Measurements from ENCODE around the gene ALK.

GRCh38 chr2:29575370-29575890, 346.0 kb downstream of the ALK start:
- TF ChIP-seq ZNF350 (tag by site-specific recombination; IDR thresholded peaks at IDR 0.05), result no peak
- TF ChIP-seq, protein P1, sequence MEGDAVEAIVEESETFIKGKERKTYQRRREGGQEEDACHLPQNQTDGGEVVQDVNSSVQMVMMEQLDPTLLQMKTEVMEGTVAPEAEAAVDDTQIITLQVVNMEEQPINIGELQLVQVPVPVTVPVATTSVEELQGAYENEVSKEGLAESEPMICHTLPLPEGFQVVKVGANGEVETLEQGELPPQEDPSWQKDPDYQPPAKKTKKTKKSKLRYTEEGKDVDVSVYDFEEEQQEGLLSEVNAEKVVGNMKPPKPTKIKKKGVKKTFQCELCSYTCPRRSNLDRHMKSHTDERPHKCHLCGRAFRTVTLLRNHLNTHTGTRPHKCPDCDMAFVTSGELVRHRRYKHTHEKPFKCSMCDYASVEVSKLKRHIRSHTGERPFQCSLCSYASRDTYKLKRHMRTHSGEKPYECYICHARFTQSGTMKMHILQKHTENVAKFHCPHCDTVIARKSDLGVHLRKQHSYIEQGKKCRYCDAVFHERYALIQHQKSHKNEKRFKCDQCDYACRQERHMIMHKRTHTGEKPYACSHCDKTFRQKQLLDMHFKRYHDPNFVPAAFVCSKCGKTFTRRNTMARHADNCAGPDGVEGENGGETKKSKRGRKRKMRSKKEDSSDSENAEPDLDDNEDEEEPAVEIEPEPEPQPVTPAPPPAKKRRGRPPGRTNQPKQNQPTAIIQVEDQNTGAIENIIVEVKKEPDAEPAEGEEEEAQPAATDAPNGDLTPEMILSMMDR (tag by site-specific recombination; IDR thresholded peaks at IDR 0.05), result no peak
- TF ChIP-seq ZNF843 (tag by site-specific recombination; IDR thresholded peaks at IDR 0.05), result no peak
- TF ChIP-seq ZNF548 (tag by site-specific recombination; IDR thresholded peaks at IDR 0.05), result no peak
- TF ChIP-seq, protein P2, sequence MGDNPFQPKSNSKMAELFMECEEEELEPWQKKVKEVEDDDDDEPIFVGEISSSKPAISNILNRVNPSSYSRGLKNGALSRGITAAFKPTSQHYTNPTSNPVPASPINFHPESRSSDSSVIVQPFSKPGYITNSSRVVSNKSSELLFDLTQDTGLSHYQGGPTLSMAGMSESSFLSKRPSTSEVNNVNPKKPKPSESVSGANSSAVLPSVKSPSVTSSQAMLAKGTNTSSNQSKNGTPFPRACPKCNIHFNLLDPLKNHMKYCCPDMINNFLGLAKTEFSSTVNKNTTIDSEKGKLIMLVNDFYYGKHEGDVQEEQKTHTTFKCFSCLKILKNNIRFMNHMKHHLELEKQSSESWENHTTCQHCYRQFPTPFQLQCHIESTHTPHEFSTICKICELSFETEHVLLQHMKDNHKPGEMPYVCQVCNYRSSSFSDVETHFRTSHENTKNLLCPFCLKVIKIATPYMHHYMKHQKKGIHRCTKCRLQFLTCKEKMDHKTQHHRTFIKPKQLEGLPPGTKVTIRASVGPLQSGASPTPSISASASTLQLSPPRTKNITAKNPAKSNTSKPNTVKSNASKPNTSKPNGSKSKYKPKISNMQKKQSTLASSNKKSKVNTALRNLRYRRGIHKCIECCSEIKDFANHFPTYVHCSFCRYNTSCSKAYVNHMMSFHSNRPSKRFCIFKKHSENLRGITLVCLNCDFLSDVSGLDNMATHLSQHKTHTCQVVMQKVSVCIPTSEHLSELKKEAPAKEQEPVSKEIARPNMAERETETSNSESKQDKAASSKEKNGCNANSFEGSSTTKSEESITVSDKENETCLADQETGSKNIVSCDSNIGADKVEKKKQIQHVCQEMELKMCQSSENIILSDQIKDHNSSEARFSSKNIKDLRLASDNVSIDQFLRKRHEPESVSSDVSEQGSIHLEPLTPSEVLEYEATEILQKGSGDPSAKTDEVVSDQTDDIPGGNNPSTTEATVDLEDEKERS (tag by site-specific recombination; IDR thresholded peaks at IDR 0.05), result no peak

Measured in HEK293 (cell line).